Femur (tissue), 1 donor: ENCODE data around the gene CELSR1.

Experiments
- DNase-seq: peaks from one replicate; pipeline ENCODE4 v3.0.0-alpha.2; 2017

CELSR1 gene

GRCh38 chr22:46346680-46347405, 190.6 kb downstream of the CELSR1 start:
- no peak for DNase-seq

- DNase-seq = no peak
These were observed 196.7 kb downstream of the CELSR1 start for GRCh38 chr22:46340676-46341075.

GRCh38 chr22:46339956-46340355, 197.5 kb downstream of the CELSR1 start:
- no peak for DNase-seq

- no peak for DNase-seq
These were observed 198.8 kb downstream of the CELSR1 start for GRCh38 chr22:46338636-46339035.

GRCh38 chr22:46337870-46338269, 199.6 kb downstream of the CELSR1 start:
- no peak for DNase-seq

GRCh38 chr22:46336119-46337078, 201.0 kb downstream of the CELSR1 start:
- DNase-seq = no peak

GRCh38 chr22:46335201-46336118, 202.0 kb downstream of the CELSR1 start, which contains the start of gene TRMU:
TSS of gene TRMU (plus strand) at chr22:46335714. CDS start at chr22:46335765, 51 bp downstream.
- DNase-seq = peak; percentile 90

GRCh38 chr22:46331496-46331895, 205.9 kb downstream of the CELSR1 start:
- DNase-seq = no peak

GRCh38 chr22:46330426-46330825, 207.0 kb downstream of the CELSR1 start:
- DNase-seq = no peak

- no peak for DNase-seq
These were observed 207.8 kb downstream of the CELSR1 start for GRCh38 chr22:46329616-46330015.

GRCh38 chr22:46328797-46329196, 208.6 kb downstream of the CELSR1 start:
- no peak for DNase-seq

- no peak for DNase-seq
These were observed 209.5 kb downstream of the CELSR1 start for GRCh38 chr22:46327691-46328465.

- DNase-seq = no peak
These were observed 211.2 kb downstream of the CELSR1 start for GRCh38 chr22:46326066-46326680.

GRCh38 chr22:46323162-46323561, 214.3 kb downstream of the CELSR1 start:
- DNase-seq = no peak

- no peak for DNase-seq
These were observed 214.7 kb downstream of the CELSR1 start for GRCh38 chr22:46322711-46323110.

- DNase-seq = no peak
These were observed 216.6 kb downstream of the CELSR1 start for GRCh38 chr22:46320716-46321386.

- no peak for DNase-seq
These were observed 217.2 kb downstream of the CELSR1 start for GRCh38 chr22:46320166-46320710.

- DNase-seq = no peak
These were observed 218.1 kb downstream of the CELSR1 start for GRCh38 chr22:46319319-46319718.

GRCh38 chr22:46318576-46318975, 218.8 kb downstream of the CELSR1 start:
- DNase-seq = no peak

GRCh38 chr22:46317646-46318045, 219.8 kb downstream of the CELSR1 start:
- no peak for DNase-seq
